HG02943 (cell line): ENCODE data around the gene MYL5.
"Not testable (repeated sequence)": the region's sequence is repeated elsewhere in the genome, so short reads cannot be mapped to it uniquely, and the experiment has no call there.

Source experiments
- ATAC-seq: cut with Tn5 transposase; IDR thresholded peaks from one replicate; pipeline ENCODE4 v1.9.1; 2021; ENCODE audit warnings: mild to moderate bottlenecking, low read depth, moderate library complexity; ENCODE audit not compliant: unreplicated experiment

The MYL5 gene

DNA sequence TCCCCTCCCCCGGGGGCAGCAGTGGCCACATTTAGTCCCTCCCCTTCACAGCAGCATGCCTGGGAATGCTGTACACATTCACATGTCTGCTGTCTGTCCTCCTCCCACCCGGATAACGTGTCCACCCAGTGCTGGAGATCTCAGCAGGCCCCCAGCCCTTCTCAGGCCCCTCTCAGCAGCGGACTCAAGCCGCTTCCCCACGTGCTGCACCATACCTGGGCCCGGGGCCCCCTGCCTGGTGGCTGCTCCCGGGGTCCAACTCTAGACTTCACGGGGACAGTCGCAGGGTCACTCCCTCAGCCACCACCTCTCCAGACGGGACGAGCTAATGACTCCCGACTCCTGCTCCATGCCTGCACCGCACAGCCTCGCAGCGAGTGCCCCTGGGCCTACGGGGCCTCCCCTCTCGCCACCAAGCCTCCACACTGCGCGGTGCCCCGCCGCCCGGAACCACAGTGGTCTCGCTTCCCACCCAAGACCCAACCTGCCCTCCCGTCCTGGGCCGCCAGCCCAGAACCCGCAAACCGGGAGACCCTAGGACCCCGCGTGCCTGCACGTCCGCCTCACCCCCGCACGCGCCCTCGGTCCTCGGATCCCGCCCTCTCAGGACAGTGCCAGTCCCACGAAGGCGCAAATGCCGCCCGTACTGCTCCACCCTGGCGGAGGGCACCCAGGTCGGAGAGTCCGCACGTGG is 30.0 kb downstream of the MYL5 start:
- no peak for ATAC-seq

DNA sequence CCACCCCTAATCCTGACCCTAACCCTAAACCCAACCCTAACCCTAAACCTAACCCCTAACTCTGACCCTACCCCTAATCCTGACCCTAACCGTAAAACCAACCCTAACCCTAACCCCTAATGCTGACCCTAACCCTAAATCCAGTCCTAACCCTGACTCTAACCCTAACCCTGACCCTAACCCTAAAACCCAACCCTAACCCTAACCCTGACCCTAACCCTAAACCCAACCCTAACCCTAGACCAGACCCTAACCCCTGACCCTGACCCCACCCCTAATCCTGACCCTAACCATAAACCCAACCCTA is 30.6 kb downstream of the MYL5 start:
- ATAC-seq, result no peak

DNA sequence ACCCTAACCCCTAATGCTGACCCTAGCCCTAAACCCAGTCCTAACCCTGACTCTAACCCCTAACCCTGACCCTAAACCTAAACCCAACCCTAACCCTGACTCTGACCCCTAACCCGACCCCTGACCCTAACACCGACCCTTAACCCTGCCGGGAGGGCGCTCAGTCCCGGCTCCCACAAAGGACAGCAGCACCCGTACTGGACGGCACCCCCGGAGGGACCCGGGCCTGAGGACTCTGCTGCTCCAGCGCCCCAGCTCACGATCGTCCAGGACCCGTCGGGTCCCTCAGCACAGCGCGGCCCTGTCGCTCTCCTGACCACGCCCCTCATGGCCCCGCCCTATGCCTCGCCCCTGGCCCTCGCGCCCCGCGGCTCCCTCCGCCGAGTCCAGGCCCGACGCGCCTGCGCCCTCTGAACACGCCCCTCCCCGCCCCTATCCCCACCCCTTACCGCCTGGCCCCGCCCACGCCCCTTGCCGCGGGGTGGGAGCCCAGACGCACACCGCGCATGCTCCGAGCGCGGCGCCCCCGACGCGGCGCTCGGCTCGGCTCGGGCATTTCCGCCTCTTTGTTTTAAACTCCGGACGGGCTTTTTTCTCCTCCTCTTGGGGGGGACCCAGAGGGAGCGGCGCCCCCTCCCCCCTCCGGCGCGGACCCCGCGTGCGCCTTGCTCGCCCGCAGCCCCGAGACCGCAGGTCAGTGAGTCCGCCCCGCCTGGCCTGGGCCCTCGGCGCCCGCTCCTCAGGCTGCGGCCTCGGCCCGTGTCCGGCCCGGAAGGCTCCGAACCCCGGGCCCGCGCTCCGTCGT is 31.1 kb downstream of the MYL5 start, which contains the start of gene PCGF3:
Gene PCGF3 (plus strand): TSS at position 555 of the 805 bp plus-strand sequence. CDS start 27,849 bp downstream, outside the sequence.
- peak; percentile 94 for ATAC-seq

DNA sequence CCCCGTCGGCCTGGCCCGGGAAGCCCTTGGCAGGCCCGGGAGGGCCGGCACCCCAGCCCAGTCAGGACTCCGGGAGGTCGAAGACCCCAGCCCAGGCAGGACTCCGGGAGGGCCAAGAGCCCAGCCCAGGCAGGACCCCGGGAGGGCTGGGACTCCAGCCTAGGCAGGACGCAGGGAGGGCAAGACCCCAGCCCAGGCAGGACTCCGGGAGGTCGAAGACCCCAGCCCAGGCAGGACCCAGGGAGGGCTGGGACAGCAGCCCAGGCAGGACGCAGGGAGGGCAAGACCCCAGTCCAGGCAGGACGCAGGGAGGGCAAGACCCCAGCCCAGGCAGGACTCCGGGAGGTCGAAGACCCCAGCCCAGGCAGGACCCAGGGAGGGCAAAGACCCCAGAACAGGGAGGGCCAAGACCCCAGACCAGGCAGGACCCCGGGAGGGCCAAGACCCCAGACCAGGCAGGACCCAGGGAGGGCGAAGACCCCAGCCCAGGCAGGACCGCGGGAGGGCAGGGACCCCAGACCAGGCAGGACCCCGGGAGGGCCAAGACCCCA is 31.8 kb downstream of the MYL5 start:
- ATAC-seq, result not testable (repeated sequence)

DNA sequence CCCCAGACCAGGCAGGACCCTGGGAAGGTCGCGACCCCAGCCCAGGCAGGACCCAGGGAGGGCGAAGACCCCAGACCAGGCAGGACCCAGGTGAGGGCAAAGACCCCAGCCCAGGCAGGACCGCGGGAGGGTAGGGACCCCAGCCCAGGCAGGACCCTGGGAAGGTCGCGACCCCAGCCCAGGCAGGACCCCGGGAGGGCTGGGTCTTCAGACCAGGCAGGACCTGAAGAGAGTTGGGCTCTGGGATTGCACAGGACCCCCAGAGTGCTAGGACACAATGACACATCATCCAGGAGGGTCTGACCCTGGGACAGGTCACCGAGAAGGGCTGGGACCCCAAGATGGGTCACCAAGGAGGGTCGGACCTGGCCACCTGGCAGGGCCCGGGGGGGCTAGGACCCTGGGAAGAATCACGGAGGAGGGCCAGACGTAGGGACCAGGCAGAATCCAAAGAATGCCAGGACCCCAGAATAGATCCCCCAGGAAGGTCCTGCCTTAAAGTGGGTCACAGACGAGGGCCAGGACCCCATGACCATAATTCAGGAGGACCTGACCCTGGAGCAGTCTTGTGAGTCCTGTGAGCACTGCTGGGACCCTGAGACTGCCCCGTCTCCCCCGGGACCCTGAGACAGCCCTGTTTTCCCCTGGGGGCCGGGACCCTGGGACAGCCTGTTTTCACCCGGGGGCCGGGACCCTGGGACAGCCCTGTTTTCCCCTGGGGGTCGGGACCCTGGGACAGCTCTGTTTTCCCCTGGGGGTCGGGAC is 32.7 kb downstream of the MYL5 start:
- no peak for ATAC-seq

DNA sequence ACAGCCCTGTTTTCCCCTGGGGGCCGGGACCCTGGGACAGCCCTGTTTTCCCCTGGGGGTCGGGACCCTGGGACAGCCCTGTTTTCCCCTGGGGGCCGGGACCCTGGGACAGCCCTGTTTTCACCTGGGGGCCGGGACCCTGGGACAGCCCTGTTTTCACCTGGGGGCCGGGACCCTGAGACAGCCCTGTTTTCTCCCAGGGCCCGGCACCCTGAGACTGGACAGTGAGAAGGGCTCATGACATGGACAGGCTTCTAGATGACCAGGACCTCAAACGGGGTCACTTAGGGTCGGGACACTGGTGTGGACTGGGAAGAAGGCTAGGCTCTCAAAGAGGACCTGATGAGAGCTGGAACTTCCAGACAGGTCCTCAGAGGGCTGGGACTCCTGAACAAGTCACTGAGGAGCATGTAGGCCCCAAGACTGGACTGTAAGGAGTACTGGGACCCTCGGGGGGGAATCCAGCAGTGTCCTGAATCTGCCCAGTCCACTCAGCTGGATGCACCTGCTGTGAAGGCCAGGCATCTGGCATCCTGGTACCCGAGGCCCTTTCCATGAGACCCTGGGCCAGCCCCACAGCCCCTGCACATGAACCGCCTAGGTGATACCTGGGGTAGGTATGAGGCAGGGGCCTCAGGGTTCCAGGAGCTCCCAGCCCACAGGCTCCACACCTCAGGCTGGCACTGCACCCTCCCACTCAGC is 33.7 kb downstream of the MYL5 start:
- no peak for ATAC-seq

DNA sequence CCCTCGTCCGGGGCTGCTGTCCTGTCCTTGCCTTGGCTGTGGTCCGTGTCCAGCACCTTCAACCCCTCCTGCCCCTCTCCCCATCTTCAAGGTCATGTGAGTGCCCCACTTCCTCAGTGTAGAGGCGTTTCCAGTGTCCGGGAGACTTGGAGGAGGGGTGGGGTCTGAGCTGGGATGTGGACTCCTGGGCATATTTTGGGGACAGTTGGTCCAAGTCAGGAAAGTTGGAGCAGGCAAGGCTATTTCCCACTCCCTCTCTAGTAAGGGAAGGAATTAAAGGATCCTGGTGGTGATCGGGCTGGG is 34.2 kb downstream of the MYL5 start:
- no peak for ATAC-seq

DNA sequence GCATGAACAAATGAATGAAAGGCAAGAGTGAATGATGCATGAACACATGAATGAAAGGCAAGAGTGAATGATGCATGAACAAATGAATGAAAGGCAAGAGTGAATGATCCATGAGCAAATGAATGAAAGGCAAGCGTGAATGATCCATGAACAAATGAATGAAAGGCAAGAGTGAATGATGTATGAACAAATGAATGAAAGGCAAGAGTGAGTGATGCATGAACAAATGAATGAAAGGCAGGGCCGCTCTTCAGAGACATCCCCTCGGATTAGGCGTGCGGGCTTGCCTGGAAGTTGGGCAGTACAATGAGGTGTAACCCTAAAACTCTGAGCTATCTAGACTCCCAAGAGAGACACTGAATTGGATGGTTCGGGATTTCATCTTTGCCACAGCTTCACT is 35.0 kb downstream of the MYL5 start:
- ATAC-seq, result no peak

DNA sequence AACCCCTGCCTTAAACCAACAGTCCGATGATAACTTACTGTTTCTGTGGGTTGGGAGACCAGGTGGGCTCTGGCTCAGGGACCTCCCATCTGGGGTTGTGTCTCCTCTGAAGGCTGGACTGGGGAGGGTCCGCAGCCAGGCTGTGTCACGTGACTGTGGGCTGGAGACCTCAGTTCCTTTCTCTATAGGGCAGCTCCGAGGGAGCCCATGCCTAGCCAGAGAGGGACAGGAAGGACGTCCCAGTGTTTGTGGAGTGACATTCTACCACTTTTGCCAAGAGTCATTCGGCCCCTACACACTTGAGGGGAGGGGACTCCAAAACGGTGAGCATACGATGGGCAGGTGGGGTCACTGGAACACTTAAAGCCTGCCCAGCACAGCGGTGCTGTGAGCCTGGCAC is 35.8 kb downstream of the MYL5 start:
- no peak for ATAC-seq

DNA sequence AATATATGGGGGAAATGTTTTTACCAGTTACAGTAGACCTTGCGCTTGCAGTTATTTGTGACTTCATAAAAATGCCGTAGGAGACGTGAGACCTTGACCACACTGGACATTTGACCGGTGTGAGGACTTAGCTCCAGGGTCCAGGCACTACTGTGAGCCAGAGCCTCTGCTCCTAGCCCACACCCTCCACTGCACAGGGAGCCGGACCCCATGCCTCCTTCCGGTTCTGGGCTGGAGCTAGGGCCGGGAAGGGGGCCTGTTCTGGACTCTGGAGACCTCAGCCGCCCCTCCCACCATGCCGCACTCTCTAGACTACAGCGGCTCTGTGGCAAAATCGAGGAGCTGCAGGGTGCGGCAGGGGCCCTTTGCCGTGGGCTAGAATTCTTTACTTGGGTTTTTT is 36.6 kb downstream of the MYL5 start:
- ATAC-seq, result no peak

DNA sequence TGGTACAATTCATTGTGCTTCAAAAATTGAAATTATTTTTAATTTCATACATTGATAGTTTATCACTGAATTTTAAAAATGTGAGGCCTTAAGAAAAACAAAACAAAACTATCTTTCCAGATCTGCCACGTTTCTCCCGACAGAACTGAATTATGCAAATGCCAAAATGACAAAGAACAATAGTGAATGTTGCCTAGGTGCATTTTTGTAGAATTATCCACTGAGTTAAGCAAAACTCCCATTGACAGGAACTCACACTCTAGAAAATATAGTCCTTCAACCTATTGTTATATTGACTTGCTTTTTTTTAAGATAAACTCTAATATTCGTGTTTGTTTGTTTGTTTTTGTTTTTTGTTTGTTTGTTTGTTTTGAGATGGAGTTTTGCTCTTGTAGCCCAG is 37.8 kb downstream of the MYL5 start:
- ATAC-seq, result no peak

DNA sequence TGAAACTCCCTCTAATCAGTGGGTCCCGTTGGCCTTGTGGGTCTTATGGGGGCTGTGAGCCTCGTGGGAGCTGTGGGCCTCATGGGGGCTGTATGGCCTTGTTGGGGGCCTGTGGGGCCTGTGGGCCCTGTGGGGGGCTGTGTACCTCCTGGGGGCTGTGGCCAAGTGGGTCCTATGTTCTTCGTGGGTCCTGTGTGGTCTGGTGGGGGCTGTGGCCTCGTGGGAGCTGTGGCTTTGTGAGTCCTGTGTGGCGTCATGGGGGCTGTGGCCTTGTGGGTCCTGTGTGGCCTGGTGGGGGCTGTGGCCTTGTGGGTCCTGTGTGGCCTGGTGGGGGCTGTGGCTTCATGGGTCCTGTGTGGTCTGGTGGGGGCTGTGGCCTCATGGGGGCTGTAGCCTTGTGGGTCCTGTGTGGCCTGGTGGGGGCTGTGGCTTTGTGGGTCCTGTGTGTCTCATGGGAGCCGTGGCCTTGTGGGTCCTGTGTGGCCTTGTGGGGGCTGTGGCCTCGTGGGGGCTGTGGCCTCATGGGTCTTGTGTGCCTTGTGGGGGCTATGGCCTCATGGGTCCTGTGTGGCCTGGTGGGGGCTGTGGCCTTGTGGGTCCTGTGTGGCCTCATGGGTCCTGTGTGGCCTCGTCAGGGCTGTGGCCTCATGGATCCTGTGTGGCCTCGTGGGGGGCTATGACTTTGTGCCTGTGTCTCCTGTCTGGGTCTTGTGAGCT is 38.7 kb downstream of the MYL5 start:
- no peak for ATAC-seq

DNA sequence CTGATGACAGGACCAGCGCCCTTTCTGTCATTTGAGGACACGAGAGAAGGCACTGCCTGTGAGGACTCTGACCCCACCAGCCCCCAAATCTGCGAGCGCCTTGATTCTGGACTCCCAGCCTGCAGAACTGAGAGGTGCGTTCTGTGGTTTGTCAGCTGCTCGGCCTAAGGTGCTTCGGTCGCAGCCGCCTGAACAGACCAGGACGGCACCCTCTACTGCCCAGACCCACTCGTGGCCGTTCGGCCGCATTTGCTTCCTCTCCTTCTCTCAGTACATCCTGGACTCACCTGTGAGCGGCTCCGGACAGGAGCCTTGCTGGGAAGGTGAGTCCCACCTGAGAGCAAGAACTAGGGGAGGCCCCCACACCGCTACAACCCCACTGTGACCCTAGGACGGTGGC is 39.7 kb downstream of the MYL5 start:
- ATAC-seq, result no peak

DNA sequence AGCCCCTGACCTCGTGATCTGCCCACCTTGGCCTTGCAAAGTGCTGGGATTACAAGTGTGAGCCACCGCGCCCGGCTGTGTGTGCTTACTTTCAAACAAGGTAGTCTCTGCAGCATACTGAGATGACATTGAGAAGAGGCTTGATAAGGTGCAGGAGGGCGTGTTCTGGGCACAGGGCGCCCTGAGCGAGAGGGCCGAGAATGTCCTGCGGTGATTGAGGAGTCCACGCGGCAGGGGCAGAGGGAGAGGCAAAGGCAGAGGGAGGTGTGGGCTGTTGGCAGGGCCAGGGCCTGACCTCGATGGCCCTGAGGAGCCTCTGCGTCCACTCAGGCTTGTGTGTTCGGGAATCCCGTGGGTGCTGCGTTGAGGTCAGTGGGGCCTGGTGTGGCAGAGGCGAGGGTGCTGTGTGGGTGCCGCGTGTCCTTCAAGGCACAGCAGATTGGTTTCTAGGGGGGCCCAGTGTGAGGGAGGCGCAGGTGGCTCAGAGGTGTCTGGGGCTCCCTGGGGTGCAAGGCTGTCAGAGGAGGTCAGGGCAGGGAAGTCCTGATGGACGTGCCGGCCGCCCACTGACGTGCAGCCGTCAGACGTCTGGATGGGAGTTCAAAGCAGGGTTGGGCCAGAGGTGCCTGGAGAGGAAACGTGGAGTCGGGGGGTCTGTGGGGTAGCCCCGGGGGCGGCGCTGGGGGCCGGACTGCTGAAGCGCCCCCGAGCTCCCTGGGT is 43.4 kb downstream of the MYL5 start:
- ATAC-seq, result no peak

DNA sequence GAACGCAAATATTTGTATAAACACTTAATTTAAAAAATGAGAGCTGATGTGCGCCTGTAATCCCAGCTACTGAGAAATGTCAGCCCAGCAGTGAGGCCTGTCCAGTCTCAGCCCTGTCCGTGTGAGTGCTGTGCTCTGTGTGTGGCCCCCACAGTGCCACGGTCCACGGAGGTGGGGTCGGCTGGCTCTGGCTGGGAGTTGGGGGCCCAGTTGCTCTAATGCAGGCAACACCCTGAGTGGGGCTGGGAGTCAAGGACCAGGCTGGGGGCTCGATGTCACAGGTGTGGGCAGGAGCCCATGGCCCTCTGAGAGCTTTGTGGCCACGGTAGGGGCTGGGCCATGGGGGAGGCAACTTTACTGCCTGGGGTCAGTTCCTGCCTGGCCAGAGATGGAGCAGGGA is 44.1 kb downstream of the MYL5 start:
- no peak for ATAC-seq

DNA sequence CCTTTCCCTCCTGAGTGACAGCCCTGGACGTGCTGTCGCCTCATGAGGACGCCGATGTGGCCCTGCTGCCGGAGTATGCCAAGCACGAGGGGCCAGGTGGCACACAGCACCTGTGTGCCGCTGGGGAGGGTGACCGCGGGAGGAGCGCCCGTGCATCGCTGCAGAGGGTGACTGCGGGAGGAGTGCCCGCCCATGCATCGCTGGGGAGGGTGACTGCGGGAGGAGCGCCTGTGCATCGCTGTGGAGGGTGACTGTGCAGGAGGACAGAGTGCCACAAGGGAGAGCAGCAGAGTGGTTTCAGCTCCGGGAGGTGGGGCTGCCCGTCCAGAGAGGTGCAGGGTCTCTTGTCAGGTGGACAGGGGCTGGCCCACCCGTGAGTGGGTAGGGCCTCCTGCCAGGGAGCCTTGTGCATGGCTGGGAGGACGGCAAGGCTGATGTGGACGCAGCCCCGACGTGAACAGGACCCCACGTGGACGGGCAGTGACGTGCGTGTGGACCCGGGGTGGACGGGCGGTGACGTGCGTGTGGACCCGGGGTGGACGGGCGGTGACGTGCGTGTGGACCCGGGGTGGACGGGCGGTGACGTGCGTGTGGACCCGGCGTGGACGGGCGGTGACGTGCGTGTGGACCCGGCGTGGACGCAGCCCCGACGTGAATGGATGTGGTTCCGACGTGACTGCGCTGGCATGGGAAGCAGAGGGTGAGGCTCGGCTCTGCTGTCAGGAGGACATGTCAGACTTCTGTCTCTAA is 45.9 kb downstream of the MYL5 start:
- no peak for ATAC-seq

DNA sequence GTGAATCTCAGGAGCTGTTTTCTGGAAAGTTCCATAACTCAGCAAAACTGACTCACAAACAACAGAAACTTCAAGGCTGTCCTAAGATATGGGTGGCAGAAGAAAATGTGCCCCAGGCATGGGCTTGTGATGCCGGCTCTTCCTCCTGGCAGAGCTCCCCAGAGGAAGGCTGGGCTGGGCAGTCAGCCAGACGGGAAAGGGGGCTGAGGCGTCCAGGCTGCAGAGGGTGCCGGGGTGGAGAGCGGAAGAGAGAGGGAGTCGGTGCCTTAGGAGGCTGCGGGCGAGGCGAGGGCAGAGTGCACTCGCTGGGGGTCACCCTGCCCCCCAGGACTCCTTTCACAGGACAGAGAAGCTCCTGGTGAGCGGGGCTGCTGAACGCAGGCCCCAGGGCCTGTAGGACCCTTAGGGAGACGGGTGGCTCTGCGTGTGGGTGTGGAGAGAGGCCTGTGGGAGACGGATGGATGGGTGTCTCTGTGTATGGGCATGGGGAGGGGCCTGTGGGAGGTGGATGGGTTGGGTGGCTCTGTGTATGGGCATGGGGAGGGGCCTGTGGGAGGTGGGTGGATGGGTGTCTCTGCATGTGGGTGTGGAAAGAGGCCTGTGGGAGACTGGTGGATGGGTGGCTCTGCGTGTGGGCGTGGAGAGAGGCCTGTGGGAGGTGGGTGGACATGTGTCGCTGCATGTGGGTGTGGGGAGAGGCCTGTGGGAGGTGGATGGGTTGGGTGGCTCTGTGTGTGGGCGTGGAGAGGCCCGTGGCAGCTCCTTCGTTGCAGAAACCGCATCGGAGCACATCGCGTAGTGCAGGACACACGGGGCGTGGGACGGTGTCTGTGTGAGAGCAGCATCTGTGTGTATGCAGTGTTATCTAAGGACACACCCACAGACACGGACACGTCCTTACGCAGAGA is 47.2 kb downstream of the MYL5 start:
- no peak for ATAC-seq
